ENCODE data around the gene FOLR1.

FOLR1 gene

DNA sequence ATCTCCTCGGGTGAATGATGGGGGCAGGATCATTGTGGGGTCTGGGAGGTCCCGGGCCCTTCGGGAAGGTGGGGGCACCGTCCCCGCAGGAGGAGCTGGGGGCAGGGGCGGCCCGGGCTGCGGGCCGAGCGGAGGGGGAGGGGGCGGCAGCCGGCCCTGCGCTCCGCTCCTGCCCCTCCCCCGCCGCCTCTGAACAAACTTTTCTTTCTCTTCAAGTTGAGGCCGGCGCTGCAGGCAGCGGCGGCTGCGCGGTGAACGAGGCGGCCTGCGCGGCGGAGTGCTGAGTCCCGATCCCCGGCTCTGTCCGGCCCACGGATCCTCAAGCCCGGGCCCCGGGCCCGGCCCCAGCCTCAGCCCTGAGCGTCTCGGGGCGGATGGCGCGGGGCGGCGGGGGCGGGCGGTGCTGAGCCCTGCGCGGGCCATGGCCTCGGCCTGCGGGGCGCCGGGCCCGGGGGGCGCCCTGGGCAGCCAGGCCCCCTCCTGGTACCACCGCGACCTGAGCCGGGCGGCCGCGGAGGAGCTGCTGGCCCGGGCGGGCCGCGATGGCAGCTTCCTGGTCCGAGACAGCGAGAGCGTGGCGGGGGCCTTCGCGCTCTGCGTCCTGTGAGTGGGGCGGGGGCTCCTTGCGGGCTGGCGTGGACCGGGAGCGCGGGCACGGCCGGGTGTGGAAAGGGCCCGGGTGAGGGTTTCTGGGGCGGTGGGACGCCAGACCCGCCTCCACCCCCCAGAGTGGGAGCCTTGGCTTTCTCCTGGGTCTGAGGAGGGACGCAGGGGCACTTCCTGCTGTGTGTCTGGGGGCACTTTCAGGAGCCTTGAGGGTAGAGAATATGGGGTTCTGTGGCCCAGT lies 32.8 kb downstream of the FOLR1 start, which contains the start of gene INPPL1:
INPPL1 (plus strand) TSS at position 204 of the 847 bp plus-strand sequence; CDS start at position 422, 218 bp downstream.
- peak; percentile 35 for DNase-seq

DNA sequence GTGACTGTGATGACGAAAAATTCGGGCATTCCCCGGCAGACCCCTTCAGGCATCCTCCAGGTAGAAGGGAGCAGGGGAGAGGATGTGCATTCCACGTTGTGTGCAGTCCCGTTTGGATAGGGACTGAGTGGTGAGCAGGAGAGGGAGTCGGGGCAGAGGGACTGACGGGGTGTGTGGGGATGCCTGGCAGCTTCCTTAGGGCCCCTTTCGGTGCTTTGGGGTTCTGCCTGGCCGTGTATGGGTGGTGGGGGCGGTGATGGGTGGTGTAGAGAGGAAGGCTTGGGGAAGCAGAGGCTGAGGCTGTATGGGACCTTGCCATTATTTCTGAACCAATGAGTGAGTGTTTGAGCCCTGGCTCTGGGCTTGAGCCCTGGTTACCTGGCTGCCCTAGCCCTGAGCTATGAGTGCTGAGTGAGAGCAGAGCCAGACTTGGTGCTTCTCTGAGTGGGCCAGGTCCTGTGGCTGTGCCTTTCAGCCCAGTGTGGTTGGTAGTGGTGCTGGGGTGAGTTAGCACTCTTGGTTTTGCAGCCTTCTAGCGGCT lies 33.5 kb downstream of the FOLR1 start:
- DNase-seq, result no peak

DNA sequence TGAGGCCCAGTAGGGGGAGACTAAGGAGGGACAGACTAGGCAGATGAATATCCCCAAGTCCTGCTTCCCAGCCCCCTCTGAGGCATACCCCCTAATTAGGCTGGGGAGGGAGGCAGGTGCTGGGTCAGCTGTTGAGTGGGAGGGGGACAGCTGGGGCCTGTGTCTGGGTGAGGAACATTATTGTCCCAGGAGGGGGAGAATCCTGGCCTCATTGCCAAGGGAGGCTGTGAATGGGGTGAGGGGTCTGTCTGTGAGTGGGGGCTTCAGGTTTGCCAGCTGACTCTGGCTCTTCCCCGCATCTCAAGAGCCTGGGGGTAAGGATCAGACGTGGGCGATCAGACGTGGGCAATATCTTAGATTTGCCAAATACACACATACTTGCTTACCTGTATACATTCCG lies 34.8 kb downstream of the FOLR1 start:
- no peak for DNase-seq

DNA sequence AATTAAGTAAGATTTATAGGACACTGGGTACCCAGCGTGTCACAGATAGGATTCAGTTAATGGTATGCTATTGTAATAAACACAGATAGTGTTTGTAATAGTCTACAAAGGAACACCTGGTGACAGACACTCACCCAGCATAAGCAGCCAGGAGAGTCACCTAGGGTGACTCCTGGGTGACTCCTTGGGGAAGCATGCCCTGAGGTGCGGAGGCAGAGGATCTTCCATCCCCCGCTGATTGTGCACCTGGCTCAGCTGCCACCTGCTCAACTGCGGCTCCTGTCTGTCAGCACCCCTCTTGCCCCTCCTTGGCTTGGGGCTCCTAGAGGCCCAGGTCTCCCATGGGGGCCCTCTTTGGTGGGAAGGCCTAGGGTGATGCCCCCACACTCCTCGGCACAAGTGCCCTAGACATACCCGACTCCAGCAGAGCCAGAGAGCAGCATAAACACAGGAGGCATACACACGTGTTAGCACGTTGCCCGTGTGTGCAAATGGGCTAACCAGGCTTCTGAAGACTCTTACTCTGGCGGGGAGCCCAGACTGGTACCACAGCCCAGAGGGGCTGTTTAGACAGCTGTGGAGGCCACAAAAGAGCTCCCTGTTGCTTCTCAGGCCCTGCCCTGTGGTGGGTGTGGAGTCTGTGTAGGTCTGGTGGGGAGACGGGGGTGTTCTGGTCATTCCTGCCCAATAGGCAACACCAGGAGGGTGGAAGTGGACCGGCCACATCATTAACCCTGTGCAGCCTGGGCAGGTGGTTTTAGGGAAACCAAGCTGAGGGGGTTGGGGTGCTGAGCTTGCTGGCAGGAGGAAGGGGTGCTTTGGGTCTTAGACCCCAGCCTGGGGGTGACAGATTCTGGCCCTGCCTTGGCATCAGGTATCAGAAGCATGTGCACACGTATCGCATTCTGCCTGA lies 35.6 kb downstream of the FOLR1 start:
- peak; percentile 78 for DNase-seq

DNA sequence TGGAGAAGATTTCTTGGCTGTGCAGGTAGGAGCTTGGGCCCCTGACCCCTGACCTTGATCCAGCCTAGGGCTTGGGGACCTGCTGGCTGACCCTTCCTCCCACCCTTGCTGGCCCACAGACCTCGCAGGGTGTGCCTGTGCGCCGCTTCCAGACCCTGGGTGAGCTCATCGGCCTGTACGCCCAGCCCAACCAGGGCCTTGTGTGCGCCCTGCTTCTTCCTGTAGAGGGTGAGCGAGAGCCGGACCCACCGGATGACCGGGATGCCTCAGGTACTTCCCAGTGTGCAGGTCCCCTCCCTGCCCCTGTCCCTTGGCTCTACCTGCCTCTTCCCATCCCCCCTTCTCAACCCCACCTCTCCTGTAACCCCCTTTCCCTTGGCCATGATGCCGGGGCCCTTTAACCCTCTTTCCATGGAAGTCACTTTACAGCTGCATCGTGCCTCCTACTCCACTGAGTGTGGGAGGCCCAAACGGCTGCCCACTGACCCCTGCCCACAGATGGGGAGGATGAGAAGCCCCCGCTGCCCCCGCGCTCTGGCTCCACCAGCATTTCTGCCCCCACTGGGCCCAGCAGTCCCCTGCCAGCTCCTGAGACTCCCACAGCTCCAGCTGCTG lies 36.4 kb downstream of the FOLR1 start:
- no peak for DNase-seq

DNA sequence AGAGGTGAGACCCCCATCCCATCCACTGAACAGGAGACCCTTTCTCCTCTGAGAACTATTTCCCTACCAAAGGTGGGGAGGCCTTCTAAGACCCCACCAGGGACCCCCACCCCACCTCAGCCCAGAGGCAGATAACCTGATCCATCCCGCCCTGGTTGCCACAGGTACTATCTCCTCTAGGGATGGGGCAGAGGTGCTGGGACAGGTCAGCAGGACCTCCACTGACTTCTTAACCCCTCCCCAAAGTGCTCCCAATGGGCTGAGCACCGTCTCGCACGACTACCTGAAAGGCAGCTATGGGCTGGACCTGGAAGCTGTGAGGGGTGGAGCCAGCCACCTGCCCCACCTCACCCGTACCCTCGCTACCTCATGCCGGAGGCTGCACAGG lies 36.9 kb downstream of the FOLR1 start:
- DNase-seq, result no peak

DNA sequence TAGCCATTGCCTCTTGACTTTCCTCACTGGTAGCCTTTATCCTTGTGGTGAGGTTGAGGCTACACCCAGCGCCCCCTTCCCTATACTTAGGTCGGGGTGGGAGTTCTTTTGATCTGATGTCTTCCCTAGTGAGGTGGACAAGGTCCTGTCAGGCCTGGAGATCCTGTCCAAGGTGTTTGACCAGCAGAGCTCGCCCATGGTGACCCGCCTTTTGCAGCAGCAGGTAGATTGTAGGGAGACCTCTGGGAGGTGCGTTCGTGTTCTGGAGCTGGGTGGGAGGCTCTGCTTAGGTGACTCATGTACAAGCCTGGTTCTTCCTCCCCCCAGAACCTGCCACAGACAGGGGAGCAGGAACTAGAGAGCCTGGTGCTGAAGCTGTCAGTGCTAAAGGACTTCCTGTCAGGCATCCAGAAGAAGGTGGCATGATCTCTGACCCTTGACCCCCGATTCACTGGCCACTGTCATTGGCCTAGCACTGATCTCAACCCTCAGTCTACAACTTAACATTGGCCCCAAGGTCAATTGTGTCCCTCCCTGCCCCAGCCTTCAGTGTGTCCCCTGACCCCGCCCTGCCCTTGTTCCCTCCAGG lies 37.5 kb downstream of the FOLR1 start:
- no peak for DNase-seq

DNA sequence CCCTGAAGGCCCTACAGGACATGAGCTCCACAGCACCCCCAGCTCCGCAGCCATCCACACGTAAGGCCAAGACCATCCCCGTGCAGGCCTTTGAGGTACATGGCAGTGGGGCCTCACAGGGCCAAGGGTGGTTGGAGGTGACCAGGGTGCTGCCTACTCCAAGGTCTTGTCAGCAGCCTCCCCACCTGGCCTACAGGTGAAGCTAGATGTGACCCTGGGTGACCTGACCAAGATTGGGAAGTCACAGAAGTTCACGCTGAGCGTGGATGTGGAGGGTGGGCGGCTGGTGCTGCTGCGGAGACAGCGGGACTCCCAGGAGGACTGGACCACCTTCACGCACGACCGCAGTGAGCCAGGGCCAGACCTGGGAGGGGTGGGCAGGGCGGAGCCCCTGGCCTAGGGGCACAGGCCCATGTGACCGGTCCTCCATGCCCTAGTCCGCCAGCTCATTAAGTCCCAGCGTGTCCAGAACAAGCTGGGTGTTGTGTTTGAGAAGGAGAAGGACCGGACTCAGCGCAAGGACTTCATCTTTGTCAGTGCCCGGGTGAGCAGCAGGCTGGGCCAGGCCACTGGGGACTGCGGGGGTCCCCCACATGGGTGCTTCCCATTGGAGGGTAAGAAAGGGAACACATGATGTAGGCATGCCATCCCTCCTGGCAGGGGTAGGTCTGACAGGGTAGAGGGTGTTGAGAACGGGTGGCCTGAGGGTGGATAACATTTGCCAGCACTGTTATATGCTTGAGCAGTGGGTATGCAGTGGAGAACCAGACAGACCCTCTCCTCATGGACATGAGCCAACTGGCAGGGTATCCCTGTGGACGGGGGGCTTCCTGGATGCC lies 38.2 kb downstream of the FOLR1 start:
- DNase-seq, result no peak

DNA sequence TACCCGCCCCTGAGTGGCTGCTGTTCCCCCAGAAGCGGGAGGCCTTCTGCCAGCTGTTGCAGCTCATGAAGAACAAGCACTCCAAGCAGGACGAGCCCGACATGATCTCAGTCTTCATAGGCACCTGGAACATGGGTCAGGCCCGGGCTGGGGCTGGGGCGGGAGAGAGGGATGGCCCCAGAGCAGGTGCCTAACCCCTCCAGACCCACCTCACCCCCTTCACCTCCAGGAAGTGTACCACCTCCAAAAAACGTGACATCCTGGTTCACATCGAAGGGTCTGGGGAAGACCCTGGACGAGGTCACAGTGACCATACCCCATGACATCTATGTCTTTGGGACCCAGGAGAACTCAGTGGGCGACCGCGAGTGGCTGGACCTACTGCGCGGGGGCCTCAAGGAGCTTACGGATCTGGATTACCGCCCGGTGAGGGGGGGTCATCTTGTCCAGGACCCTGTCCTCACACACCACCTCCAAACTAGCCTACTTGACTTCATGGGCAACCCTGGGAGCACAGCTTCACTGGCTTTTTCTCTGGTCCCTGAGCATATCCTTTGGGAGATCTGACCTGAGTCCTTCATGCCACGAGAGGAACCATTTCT lies 38.9 kb downstream of the FOLR1 start:
- DNase-seq, result no peak

DNA sequence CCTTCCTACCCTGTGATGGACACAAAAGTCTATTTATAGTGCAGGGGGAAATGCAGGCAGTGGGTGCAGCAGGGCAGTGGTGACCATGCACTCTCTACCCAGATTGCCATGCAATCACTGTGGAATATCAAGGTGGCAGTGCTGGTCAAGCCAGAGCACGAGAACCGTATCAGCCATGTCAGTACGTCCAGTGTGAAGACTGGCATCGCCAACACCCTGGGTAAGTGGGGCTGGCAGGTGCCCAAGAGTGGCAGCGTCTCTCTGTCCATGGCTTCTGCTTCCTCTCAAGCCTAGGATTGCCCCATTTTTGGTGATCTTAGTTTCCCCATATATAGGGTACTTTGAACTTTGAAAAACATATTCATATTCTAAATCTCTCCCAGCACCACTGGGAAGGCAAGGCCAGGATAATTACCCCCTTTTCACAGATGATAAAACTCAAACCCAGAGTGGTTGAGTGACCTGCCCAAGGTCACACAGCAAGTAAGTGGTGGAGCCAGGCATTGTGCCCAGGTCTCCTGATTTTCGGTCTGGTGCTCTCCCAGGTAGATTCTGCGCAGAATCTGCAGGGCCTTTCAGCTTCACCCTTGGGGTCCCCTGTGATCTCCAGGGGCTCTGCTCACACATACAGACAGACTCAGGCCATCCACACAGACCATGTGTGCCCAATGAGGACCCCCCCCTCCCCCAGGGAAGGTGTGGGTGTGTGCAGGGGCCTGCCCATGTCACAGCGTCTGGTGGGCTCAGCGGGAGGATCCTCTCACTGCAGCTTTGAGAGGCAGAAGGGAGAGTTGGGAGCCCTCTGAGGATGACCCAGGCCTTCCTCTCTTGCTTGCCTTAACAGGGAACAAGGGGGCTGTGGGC lies 39.7 kb downstream of the FOLR1 start:
- no peak for DNase-seq

DNA sequence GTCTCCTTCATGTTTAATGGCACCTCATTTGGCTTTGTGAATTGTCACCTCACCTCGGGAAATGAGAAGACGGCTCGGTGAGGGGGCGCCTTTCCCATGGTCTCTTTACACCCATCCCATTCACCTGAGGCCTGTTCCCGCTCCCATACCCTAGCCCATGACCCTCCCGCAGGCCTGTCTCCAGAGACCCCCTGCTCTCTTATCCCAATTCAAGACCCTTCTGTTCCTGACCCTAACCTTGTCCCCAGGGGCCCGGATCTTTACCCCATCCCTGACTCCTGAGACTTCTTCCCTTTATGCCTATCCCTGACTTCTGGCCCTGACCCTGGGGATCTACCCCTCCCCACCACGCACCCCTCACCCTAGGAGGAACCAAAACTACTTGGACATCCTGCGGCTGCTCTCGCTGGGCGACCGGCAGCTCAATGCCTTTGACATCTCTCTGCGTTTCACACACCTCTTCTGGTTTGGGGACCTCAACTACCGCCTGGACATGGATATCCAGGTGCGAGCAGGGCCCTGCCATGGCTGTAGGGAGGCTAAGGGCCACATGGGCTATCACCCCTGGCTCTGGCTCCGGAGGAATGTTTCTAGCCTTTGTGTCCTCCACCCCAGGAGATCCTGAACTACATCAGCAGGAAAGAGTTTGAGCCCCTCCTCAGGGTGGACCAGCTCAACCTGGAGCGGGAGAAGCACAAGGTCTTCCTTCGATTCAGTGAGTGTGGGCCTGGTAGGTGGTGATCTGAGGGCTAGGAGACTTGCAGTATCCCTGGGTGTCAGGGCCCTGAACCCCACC lies 40.5 kb downstream of the FOLR1 start:
- DNase-seq, result no peak

DNA sequence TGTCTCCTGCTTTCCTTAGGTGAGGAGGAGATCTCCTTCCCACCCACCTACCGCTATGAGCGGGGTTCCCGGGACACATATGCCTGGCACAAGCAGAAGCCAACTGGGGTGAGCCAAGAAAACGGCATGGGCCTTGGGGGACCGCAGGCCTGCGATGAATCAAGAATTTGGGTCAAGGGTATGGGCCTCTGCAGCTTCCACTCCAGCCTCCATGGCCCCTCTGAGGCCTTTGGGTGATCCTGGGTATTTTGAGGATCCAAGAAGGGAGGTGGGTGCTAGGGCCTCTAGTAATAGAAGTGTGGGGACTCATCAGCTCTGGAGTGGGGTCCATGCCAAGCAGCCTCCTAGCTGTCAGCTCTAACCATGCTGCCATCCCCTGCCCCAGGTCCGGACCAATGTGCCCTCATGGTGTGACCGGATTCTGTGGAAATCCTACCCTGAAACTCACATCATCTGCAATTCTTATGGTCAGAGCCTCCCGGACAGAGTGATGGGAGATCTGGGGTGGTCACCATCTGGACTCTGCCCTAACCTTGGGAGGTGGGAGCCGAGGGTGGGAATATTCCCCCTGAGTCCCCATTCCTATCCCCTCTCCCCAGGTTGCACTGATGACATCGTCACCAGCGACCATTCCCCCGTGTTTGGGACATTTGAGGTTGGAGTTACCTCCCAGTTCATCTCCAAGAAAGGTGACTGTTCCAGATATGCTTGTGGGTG lies 41.3 kb downstream of the FOLR1 start:
- no peak for DNase-seq

DNA sequence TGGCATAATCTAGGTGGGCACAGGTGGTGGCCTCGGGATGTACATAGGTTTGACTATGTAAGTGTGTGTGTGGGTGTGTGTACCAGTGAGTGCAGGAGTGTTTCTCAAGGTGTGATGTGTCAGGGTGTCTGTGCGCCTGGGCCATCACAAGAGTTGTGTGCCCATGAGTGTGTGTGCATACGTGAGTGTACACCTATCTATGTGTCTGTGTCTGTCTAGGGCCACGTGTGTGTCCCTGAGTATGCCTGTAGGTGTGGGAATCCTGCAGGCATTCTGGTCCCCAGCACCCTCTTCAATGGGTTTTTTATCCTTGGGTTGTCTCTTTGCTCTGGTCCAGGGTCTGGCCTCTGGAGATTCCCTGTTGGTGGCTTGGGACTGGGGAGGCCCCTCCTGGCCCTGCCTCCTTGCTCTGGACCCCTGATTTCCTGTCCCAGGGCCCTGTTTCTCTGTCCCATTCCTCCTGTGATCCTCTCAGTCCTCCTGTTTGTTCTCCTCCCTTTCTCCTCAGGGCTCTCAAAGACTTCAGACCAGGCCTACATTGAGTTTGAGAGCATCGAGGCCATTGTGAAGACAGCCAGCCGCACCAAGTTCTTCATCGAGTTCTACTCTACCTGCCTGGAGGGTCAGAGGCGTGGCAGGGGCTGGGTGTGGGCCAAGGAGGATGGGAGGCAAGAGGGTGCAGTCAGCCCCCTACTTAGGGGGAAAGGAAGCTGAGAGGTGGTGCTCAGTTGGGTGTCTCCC lies 42.0 kb downstream of the FOLR1 start:
- no peak for DNase-seq

DNA sequence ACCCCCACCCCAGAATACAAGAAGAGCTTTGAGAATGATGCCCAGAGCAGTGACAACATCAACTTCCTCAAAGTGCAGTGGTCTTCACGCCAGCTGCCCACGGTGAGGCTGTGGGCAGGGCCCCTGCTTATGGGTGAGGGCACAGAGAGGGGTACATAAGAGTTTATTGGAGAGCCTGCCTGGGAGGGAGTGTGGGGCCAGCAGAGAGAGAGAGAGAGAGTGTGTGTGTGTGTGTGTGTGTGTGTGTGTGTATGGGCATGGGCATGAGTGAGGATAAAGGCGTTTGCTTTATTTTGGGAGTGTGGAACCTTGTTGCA lies 42.5 kb downstream of the FOLR1 start:
- DNase-seq, result no peak

DNA sequence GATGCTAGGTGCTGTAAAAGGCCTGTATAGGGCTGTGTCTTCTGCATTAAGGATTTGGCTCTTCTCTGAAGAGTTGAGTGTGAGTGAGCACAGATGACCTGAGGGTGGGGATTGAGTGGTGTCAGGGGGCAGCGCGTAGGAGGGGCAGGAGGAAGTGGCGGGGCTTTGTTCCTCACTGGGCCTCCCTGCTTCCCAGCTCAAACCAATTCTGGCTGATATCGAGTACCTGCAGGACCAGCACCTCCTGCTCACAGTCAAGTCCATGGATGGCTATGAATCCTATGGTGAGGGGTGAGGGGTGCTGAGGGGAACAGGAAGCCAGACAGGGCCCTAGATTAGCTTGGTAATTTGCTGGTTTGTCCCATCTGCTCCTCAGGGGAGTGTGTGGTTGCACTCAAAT lies 43.0 kb downstream of the FOLR1 start:
- DNase-seq, result no peak

DNA sequence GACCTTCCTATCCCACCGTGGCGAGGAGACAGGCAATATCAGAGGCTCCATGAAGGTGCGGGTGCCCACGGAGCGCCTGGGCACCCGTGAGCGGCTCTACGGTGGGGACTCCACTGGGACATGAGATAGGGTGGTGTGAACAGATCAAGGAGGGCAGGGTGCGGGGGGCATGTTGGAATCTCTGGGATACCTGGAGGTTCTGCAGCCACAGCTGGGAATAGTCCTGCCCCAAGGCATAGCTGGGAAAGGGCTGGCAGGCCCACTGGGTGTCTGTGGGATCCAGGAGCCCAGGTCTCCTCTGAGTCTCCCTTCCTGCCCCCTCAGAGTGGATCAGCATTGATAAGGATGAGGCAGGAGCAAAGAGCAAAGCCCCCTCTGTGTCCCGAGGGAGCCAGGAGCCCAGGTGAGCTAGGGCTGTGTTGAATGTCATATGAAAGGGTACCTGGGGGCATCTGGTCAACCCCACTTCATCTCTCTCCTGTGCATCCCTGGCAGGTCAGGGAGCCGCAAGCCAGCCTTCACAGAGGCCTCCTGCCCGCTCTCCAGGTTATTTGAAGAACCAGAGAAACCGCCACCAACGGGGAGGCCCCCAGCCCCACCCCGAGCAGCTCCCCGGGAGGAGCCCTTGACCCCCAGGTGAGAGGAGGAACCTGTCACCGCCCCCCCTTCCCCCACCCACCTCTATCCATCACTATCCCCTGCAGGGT lies 43.6 kb downstream of the FOLR1 start:
- no peak for DNase-seq

DNA sequence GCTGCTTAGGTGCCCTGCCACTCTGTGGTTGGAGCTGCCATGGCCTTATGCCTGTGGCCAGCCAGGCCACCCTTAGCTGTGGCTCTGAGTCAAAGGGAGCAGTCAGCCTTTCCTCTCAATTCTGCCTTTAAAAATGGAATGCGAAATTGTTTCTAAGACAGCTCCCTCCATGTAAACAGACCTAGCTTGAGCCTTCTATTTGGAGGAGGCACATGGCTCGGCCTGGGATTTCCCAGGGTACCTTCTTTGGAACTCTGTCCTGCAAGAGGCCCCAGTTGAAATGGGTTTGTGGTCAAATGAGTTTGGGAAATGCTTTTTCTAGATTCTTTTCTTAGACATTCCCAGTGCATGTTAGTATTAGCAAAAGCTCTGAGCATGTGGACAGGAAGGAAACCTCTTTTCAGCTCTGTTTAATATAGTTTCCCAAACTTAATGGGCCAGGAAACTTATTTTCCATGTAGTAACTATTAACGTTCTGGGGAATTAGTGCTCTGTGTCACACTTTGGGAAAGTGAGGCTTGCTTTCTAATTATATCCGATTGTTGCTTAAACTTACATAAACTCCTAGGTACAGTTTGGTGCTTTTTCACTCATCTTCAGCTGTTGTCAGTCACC lies 44.2 kb downstream of the FOLR1 start:
- no peak for DNase-seq
